Measurements from ENCODE around the gene COL1A1.

Gene COL1A1

DNA sequence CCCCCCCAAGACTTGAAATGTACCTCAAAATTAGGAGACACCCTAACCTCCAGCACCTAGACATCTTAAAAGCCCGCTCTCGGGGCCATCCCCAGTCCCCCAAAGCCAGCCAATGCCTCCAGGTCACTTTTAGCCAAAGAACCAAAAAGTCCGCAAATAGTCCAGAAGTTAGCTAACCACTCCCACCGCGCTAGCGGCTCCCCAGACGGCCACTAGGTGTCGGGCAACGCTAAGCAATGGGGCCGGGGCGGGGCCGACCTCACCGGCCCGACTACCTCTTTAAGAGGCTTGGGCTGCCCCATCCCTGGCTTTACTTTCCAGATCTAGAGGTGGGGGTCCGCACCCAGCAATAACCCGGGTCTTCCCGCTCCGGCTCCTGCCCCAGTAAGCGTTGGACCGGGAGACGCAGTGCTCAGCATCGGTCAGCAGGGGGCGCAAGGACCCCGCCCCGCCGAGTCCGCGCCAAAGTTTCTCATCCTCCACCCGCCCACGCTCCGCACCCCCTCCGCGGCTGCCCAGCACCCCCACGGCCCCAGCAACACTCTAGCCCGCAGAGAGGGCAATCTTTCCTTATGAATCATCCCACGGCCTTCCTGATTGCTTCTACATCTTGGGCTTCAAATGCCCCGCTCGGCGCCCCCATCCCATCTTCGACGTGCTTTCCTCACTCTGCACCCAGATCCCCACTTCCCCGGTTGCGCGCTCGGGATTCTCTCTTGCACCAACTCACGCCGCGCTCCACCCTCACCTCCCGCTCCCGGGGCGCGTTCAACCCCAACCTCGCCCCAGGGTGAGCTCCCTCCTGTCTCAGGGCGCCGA, 765 bp downstream of the COL1A1 start:
- DNase-seq (ENCODE audit: extremely low read depth in 1 of 2, low read depth in 1 of 2) = peak; percentile 47 to 62

DNA sequence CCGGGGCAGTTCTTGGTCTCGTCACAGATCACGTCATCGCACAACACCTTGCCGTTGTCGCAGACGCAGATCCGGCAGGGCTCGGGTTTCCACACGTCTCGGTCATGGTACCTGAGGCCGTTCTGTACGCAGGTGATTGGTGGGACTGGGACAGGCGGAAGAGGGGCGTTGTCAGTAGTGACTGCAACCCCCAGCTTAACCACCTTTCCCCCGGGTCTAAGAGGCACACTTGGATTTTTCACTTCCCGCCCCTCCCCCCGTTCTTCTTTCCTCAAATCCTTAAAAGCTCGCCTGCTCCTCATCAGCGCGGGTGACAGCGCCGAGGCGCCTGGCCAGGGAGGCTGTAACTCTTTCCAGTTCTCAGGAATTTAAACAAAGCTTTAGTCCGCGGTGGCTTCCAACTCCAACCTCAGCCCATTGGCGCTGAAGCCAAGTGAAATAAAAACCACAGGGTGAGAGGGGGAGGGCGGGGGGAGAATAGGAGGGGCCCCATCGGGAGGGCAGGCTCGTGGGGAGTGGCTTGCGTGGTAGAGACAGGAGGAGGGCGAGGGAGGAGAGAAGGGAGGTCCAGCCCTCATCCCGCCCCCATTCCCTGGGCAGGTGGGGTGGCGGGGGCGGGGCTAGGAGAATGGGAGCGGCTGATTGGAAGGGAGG, 1.5 kb downstream of the COL1A1 start:
- DNase-seq (ENCODE audit: extremely low read depth in 1 of 2, low read depth in 1 of 2) = peak; percentile 35 to 65

- no peak for DNase-seq (ENCODE audit: extremely low read depth in 1 of 2, low read depth in 1 of 2)
Measured at GRCh38 chr17:50199211-50199802, 2.1 kb downstream of the COL1A1 start.

- DNase-seq (ENCODE audit: extremely low read depth in 1 of 2, low read depth in 1 of 2) = peak in 1 of 2 donors; percentile 33
Measured at GRCh38 chr17:50198026-50198669, 3.3 kb downstream of the COL1A1 start.

DNA sequence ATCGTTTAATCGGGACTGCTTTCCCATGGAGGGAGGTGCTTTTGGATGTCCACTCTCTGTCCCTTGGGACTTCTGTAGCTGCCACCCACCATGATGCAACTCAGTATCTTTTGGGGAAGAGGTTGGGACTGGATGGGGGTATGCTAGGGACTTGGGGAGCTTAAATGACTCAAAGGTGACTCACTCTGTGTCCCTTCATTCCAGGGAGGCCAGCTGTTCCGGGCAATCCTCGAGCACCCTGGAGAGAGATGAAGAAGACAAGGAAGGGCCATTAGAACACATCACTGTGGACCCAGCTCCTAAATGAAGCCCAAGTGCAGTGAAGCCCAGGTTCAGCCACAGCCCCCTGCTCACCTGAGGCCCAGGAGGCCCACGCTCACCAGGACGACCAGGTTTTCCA, 4.6 kb downstream of the COL1A1 start:
- no peak for DNase-seq (ENCODE audit: extremely low read depth in 1 of 2, low read depth in 1 of 2)

DNA sequence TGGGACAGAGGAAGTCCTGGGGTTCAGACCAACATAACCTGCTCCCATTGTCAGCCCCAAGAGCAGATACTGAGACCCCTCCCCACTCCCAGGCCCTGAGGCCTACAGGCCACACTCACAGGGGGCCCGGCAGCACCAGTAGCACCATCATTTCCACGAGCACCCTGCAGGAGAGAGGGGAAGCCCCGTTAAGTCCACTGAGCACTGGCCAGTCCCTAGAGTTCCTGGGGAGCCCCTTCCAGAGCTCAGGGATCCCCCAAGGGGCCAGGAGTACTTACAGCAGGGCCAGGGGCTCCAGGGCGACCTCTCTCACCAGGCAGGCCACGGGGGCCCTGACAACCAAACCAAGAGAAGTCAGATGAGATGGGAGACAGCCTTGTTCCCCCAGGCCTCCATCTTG, 5.4 kb downstream of the COL1A1 start:
- DNase-seq (ENCODE audit: extremely low read depth in 1 of 2, low read depth in 1 of 2) = no peak

- no peak for DNase-seq (ENCODE audit: extremely low read depth in 1 of 2, low read depth in 1 of 2)
Measured at GRCh38 chr17:50194934-50195865, 6.2 kb downstream of the COL1A1 start.

GRCh38 chr17:50194140-50194933, 7.1 kb downstream of the COL1A1 start:
- DNase-seq (ENCODE audit: extremely low read depth in 1 of 2, low read depth in 1 of 2) = no peak

GRCh38 chr17:50192618-50193291, 8.7 kb downstream of the COL1A1 start:
- no peak for DNase-seq (ENCODE audit: extremely low read depth in 1 of 2, low read depth in 1 of 2)

GRCh38 chr17:50192144-50192617, 9.2 kb downstream of the COL1A1 start:
- no peak for DNase-seq (ENCODE audit: extremely low read depth in 1 of 2, low read depth in 1 of 2)

- DNase-seq (ENCODE audit: extremely low read depth in 1 of 2, low read depth in 1 of 2) = no peak
Measured at GRCh38 chr17:50191359-50192143, 9.9 kb downstream of the COL1A1 start.

DNA sequence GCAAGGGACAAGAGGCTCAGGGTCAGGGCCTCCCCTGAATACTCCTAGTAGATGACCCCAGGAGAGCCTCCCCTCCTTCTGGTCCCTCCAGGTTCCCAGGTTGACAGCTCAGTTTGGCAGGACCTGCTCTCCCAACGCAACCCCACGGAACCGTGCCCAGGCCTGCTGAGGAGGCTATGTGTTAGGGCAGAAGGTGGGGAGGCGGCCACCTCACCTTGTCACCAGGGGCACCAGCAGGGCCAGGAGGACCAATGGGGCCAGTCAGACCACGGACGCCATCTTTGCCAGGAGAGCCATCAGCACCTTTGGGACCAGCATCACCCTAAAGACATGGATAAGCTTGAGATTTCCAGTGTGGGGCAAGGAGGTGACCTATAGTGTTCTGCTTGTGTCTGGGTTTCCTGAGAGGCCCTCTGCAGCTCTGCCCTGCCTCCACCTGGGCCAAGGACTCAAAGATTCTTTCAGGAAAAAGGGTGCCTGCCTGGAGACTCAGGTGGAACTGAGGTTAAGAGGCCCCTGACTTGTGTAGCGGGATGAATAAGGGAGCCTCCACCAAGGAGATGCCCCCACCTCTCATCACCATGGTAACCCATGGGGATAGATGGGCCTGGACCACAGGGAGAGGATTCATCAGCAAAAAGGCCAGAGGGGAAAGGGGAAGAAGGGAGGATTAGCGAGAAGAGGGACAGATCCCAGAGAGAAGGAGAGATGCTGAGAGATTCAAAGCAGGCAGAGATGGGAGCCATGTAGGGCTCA, 10.7 kb downstream of the COL1A1 start:
- no peak for DNase-seq (ENCODE audit: extremely low read depth in 1 of 2, low read depth in 1 of 2)

- no peak for DNase-seq (ENCODE audit: extremely low read depth in 1 of 2, low read depth in 1 of 2)
Measured at GRCh38 chr17:50190293-50190602, 11.2 kb downstream of the COL1A1 start.

- no peak for DNase-seq (ENCODE audit: extremely low read depth in 1 of 2, low read depth in 1 of 2)
Measured at GRCh38 chr17:50189550-50190292, 11.7 kb downstream of the COL1A1 start.

GRCh38 chr17:50188921-50189549, 12.4 kb downstream of the COL1A1 start:
- DNase-seq (ENCODE audit: extremely low read depth in 1 of 2, low read depth in 1 of 2) = no peak

DNA sequence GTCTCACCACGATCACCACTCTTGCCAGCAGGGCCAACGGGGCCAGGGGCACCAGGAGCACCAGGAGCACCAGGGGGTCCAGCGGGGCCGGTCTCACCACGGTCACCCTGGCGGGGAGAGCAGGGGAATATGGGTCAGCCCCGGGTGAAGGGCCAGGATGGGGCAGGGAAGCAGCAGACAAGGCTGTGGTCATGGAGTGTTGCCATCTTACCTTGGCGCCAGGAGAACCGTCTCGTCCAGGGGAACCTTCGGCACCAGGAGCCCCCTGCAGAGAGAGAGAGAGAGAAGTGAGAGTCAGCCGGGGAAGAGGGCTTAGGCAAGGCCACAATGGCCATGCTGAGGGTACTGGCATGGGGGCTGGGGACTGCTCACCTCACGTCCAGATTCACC, 12.9 kb downstream of the COL1A1 start:
- DNase-seq (ENCODE audit: extremely low read depth in 1 of 2, low read depth in 1 of 2) = no peak
